DOHH2 (cell line): Measurements from ENCODE around the gene ITGA11.

ENCODE experiments used
- EZH2phosphoT487 ChIP-seq: fragments of 200-600 bp; sonication (generic); IDR thresholded peaks from 2 replicates; pipeline ENCODE4 v1.6.1; 2017; ENCODE audit warnings: borderline replicate concordance, mild to moderate bottlenecking, antibody characterized with exemption, low read length, moderate library complexity, mixed read lengths
- TF ChIP-seq, protein P1 (sequence below): fragments of 200-600 bp; sonication (generic); IDR thresholded peaks from one replicate; pipeline ENCODE4 v1.5.1; 2014; ENCODE audit warnings: antibody characterized with exemption, mild to moderate bottlenecking, low read depth, low read length; ENCODE audit not compliant: poor library complexity, severe bottlenecking

DNA sequence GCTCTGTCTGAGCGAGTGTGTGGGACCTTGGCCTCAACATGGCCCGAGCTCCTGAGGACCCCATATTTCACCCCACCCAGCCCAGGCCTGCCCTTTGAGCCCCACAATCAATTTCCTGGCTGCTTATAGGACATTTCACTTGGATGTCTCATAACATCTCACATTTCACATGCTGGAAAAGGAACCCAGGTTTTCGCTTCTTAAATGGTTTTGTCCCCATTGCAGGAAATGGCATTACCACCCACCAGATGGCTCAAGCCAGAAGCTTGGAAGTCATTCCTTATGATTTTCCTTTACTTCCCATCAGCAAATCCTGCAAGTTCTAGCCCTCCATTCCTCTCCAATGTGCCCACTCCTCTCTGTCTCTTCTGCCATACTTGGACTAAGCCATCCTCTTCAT, 14.9 kb downstream of the ITGA11 start:
- TF ChIP-seq, protein P1, sequence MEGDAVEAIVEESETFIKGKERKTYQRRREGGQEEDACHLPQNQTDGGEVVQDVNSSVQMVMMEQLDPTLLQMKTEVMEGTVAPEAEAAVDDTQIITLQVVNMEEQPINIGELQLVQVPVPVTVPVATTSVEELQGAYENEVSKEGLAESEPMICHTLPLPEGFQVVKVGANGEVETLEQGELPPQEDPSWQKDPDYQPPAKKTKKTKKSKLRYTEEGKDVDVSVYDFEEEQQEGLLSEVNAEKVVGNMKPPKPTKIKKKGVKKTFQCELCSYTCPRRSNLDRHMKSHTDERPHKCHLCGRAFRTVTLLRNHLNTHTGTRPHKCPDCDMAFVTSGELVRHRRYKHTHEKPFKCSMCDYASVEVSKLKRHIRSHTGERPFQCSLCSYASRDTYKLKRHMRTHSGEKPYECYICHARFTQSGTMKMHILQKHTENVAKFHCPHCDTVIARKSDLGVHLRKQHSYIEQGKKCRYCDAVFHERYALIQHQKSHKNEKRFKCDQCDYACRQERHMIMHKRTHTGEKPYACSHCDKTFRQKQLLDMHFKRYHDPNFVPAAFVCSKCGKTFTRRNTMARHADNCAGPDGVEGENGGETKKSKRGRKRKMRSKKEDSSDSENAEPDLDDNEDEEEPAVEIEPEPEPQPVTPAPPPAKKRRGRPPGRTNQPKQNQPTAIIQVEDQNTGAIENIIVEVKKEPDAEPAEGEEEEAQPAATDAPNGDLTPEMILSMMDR, result no peak
- TF ChIP-seq EZH2phosphoT487, result no peak
